ENCODE measurements around the gene ARID1B.

Gene ARID1B

DNA sequence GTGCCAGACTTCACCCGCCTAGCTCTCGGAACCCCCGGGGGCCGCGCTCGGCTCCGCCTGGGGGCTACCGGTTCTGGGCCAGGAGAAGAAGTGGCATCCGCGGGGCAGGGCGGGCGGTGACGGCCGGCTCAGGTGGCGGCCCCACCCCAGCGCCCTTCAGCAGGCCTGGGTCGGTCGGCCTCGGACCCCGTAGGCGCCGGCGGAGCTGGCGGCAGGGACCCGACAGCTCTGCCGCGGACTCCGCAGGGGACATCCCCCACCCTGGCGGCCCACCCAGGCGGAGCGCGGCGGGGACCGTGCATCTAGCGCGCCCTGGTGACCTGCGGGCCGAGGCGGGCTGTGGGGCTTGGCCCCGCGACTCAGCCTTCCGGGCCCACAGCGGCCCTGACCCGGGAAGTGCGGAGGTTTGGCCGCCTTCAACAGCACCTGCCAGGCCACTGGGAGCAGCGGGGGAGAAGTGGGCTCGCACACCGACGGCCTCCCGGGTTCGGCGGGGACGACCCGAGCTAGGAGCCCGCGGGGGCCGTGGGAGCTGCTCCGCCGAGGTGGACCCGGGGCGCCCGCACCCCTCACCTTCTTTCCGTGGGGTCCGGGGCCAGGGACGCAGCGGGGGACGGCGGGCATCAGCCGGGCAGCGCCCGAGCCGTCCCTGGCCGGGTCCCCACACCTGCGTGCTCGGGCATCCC, 459.0 kb downstream of the ARID1B start:
- DNase-seq = no peak

DNA sequence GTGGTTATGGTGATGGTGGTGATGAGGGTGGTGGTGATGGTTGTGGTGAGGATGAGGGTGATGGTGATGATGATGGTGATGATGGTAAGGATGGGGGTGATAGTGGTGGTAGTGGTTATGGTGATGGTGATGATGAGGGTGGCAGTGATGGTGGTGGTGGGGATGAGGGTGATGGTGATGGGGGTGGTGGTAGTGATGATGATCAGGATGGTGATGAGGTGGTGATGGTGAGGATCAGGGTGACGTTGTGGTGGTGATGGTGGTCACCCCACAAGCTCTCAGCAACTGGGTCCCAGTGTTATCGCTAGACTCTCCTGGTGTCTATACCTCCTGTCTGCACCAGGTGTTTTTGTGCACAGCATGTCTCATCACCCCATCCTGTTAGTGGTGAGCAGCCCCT, 461.2 kb downstream of the ARID1B start:
- DNase-seq = no peak

DNA sequence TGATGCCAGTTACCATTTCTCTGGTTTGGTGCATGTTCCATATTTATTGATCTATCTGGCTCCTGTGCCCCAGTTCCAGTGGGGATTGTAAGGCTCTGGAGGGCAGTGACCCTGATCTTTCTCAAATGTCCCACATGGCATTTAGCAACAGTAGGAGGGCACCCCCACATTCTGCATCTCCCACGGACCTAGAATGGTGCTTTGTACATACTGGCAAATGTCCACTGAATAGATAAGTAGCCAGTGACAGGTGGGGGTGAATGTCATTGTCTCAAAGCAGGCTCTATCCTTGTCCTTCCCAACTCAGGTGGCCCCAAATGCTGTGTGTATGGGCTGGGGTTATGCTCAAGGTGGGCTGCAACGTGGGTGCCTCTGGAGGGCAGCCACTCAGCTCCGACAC, 462.0 kb downstream of the ARID1B start:
- DNase-seq = no peak

DNA sequence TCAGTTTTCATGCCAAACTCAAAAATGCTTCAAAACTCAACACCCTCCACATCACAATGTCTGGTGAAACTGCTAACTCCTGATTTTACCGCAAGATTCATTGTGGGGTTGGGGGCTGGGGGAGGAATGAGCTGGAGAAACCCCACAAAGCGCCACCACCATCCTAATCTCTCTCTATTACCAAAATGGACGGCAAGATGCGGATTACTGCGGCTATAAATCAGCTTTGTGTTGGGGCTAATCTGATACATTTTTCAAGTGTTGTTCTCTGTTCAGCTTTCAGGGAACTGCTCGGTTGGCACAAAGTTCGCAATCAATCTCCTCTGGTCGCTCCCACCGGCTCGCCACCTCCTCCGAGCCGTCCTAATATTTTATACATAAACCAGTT, 462.5 kb downstream of the ARID1B start:
- DNase-seq = no peak

DNA sequence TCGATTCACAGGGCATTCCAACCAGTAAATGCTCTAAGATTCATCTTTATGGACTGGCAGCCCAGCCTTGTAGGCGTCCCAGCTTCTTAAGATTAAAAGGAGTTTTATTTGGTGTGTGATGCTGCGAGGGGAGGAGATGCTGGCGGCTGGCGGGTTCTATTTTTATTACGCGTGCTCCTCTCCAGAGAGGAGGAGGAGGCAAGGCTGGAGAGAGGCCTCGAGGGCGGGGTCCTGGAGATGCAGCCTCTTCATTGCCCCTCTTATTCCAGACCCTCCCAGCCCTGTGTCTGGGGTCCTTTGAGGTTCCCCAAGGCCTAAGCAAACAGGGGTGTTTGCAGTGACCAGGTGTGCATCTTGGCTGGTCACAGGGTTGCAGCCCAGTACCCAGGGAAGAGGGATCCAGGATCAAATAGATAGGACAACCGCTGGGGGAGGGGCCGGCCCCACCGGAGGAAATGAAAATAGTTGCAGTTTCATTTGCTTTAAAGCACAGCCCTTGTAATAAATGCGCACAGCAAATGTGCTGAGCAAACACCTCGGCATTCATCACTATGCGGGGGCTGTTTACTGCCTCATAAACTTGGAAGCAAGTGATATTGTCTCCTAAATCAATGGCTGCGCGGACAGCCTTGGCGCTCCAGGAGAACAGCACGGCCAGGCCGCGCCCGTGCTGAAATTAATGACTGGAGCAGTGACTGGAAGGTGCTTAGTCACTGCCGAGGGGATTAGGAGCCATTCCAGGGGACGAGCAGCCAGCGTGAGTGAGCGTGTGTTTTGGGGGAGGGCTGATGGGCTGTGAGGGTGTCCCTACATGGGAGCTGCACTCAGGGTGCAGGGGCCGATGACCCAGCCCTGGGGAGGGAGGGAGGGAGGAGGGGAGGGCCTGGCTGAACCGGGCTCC, 463.1 kb downstream of the ARID1B start:
- DNase-seq = no peak

DNA sequence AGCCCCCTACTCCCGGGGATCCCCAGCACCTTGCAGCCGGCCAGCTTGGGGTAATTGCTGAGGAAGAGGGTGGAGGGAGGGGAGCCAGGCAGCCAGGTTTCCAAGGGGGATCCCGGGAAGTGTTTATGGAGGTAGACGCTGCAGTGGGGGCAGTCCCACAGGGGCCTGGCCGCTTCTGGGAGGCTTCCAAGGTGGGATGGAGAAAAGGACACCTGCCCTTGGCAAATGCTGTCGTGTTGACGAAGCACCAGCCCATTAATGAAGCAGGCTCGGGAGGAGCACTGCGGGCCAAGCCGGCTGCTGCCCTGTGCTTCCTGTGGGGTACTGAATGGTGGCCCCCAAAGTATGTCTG, 463.8 kb downstream of the ARID1B start:
- no peak for DNase-seq

DNA sequence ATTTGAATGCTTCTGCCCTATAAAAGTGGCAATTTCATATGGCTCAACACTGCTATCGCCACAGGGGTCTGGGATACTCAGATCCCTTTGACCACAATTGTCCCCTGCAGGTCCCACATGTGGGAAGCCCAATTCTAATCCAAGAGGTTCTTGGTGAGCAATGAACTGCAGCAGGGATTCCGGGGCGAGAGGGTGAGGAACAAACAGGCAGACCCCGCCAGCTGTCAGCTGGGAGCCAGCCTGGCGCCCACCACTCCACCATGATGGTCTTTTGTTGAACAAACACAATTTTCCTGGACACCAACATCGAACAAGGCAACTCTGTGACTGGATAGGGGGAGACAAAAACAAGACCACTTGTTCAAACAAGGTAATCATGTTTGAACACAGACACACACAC, 465.6 kb downstream of the ARID1B start:
- DNase-seq = no peak

DNA sequence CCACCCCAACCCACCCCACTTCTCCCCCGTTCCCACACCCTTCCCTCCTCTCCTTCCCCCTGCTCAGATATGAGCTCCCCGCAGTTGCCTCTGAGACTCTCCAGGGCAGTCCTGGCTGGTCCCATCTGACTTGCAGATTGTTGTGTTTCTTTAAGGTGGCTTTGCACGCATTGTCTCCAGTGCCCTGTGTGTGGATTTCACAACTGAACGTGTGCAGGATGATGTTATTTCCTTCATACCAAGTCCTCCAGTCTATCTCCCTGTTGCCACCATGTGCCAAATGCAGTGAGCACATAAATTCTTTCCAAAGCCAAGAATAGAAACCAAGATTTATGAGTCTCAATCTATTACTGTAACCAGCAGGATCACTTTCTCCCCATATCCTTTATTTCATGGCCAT, 467.0 kb downstream of the ARID1B start:
- no peak for DNase-seq

DNA sequence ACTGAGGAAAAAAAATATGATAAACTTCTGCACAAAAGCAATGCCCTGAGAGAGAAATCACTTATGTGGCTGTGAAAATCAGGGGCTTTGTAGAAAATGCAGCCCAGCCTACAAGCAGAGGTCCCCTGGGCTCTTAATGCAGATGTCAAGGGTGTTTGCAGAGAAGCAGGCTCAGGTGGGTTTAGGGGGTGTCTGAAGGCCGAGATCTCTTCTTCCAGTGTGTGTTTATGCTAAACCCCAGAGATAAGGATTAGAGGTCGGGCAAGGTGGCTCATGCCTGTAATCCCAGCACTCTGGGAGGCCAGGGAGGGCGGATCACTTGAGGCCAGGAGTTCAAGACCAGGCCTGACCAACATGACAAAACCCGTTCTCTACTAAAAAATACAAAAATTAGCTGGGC, 467.6 kb downstream of the ARID1B start:
- no peak for DNase-seq

DNA sequence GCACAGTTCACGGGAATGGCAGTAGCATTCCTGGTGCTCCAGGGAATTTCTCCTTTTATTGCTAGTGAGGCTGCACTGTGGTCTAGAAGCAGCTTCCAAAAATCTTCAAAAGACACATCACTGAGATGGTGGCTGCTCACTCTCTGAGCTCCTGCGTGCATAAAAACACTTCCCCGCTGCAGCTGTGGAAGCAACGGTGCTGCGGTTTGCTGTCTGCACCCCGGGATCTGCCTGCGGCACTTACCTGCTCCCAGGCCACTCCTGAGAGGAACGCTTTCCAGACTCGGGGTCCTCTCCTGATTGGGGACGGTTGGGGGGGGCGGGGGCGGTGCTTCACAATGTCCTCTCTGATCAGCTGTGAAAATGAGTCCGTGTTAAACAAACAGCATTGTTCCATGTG, 468.3 kb downstream of the ARID1B start:
- no peak for DNase-seq

DNA sequence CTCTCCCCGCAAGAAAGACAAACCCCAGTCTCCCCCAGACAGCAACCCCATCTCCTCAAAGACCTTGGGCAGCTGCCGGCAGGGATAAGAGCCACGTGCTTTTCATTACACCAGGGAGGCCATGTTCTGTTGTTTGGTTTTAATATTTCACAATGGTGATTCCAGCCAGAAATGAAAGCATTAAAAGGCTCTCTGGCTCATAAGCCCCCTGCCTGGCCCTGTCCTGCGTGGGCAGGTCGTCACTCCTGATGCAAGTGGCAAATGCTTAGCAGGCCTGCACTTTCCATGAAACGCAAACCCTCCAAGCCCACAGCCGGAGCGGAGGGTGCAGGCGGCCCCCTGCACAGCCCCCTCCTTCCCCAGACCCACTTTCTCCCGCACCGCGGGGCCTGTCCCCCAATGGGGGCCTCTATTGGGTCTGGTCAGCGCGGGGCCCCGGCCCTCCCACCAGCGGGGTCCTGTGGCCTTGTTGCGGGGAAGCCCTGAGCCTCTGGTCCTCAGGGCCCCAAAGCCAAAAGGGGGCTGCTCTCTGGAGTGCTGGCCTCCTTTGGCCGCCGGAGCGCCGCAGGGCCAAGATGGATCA, 469.0 kb downstream of the ARID1B start:
- DNase-seq = no peak

DNA sequence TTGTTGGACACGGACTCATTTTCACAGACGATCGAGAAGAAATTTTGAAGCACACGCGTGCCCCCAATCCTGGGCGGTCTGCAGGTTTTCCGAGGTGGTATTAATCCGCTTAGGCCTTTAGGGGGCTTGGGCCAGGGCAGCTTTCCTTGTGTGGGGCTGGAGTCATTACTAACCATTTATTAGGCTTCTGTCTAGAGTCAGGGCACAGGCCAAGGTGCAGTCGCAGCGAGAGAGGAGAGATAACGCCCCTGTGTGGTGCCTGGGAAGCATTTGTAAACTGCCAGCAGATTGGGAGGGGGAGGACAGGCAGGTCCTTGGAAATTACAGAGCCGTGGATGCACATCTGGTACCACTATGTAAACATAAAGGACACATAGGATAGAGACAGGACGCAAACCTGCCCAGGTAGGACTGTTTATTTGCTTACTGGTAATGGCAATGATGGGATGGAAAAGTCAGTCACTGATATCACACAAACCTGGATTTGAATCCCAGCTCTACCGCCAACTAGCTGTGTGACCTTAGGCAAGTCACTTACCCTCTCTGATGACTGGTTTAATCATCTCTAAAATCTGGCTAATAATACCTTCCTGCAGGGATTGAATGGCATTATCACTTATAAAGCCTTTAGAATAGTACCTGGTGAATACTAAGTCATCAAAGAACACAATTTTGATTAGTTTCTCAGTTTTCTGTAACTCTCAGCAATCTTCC, 469.8 kb downstream of the ARID1B start:
- no peak for DNase-seq

DNA sequence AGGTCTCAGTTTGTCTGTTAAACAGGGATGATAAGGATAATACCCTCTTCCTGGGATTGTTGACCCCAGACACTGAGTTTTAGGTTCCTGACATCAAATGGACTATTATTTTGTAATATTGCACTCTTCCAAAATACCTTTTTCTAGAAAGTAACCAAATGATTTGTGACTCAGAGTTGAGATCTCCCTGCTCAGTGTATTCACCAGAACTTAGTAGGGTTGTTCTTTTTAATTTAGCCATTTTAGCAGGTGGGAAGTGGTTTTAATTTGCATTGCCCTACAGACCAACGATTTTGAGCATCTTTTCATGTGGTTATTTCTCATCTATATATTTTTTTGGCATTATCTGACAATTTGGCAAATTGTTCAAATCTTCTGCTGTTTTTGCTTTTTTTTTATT, 471.1 kb downstream of the ARID1B start:
- DNase-seq = no peak

DNA sequence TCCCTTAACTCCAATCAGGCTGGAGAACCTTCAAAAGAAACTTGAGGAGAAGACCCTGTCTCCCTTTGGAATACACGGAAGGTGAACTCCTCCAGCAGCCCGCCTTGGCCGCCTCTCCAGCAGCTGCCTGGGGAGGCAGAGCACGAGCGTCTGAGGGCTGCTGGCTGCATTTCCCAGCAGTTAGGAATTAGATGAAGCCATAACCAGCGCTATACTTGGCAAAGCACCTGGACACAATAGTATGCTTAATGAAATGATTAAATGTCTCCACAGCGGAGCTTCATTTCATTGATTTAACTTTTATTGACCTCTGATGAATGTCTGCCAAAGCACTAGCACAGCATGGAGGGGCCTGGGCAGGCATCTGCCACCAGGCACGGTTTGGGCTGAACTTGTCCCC, 472.6 kb downstream of the ARID1B start:
- no peak for DNase-seq

DNA sequence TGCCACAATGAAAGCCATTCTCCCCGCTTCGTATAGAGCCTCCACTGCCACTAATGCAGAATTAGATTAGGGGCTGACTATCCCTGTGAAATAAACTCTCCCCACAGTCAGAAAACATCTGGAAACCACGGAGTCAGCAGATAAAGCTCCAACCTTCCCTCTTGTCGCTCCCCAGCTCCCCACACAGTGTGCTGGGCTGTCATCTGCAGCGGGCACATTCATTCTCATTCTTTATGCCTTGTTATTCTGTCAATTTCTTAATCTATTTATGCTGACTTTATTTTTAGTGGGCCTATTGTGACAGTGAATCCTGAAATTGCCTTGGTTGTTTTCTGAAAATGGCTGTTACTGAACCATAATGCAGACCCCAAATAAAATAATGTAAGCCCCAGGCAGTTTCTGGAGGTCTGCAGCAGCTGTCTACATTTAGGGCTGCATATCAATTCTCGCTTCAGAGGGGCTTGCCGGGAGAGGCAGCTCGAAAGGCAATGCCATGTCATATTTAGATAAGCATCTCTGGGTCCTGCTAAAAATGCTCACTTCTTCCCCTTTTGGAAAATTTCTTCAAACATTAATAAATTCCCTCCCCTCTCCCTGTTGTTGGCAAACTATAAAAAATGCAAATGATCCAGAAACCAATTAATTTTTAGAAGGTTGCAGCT, 474.5 kb downstream of the ARID1B start:
- no peak for DNase-seq

DNA sequence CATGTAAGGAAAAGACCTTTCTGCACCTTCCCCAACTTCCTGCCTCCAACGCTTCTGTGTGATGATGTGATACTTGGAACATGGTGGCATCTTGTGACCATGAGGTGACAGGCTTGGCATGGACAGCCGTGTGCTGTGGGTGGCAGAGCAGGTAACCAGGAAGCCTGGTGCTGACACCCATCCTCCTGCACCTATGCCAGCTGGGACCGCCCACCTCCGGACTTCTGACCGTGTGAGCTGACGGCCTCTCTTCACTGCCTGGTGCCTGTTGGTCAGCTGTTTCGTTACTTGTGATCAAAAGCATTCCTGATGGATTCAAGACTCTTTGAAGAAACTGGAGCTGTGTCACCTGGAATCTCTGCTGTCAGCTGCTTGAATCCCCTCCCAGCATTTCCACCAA, 475.8 kb downstream of the ARID1B start:
- DNase-seq = no peak

DNA sequence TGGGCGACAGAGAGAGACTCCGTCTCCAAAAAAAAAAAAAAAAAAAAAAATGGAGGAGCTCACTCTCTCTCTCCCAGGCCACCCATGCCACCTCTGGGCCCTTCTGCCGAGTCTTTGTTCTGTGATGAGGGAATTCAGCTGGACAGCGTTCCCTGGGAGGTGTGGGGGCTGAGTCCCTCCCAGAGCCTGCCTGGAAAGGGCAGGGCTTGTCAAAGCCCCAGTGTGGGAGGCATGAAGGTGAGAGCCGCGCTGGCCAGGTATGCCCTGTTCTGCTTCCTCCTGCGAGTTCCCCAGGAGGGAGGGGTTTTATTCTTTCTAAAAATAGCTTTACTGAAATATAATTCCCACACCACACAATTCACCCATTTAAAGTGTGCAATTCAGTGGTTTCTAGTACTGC, 476.5 kb downstream of the ARID1B start:
- no peak for DNase-seq

DNA sequence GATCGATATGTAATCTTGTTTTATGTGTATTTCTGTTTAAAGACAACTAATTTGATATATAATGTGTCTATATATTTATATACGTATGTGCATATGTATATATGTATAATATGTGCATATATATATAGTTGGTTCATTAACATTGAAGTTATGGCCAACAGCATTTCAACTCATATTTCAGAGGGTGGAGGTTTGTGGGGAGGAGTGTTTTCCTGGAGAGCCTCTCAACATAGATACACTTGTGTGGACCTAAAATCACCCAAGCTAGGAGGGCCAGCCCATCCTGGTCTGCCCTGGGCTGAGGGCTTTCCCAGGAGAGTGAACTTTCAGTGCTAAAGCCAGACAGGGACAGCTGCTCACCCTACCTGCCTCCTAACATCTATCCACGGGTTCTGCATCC, 477.4 kb downstream of the ARID1B start:
- no peak for DNase-seq

DNA sequence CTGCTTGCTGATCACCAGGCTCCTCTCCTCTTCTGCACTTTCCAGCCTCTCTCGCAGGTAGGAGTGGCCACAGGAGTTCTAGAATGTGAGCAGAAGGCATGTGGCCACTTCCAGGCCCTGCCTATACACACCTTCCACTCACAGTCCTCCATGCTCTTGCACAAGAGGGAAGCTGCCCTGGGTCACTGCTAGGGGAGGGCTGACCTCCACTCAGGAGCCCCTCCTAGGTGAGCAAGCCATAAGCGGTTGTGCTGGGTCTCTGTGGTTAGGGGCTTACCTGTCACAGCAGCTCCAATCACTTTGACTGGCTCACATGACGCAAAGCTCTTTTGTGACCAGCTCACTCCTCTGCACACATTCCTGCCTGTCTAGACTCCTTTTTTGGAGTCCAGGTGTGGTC, 477.9 kb downstream of the ARID1B start:
- no peak for DNase-seq

DNA sequence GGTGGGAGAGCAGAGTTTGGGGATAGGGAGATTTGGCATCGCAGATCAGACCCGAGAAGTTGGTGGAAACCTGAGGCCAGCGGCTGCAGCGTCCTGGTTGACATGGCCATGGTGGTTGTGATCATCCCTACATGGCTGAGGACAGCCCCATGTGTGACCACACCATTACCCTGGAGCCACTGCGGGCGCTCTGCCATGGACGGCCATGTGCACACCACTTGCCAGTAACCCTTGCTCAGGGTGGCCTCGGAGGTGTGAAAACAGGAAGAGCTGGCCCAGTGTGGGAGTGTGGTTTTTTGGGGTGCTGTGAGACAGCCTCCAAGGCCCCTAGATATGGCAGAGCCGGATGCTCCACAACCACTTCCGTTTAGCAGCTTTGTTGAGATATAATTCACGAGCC, 481.7 kb downstream of the ARID1B start:
- DNase-seq = no peak

DNA sequence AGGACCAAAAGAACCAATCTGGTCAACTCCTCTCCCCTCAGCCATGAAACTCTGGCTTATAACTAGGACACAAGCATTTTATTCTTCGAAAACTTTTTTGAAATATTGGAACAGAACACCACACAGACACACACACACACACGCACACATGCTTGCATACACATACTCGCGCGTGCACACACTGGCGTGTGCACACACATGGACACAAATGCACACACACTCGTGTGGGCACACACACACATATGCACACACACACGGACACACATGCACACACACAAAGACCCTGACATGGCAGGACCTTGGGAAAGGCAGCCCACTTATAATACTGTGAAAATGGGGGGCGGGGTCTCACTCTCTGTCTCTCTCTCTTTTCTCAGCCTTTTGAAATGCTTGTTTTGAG, 482.3 kb downstream of the ARID1B start:
- DNase-seq = no peak
